Activated T-helper 1 cell treated with anti-CD3 and anti-CD28 coated beads, Interleukin-12 subunit alpha, Interleukin-12 subunit beta, Interleukin-2, Interleukin-4 antibody, amounts not matched to agents 30 ng/mL and 10 ng/mL and 1 ng/mL, durations not matched to agents 14 hours and 24 hours and 36 hours (primary cell): Measurements from ENCODE around the gene CD82. TPM values are rescaled to one million over a fixed set of nuclear protein-coding genes. Genes with fewer than 3 reads are reported as not detected.

Source experiments
- DNase-seq: peaks from one replicate; pipeline ENCODE4 v3.0.0; 2021; ENCODE audit warnings: low spot score
- H3K27ac Mint-ChIP-seq: one replicate; pipeline ENCODE4 v1.8.0; 2021; ENCODE audit warnings: mild to moderate bottlenecking, mixed read lengths
- H3K27me3 Mint-ChIP-seq: one replicate; pipeline ENCODE4 v1.8.0; 2022; ENCODE audit warnings: mild to moderate bottlenecking, moderate library complexity, mixed read lengths; ENCODE audit not compliant: insufficient read depth
- H3K36me3 Mint-ChIP-seq: one replicate; pipeline ENCODE4 v1.8.0; 2021; ENCODE audit warnings: low read depth, mixed read lengths
- H3K4me1 Mint-ChIP-seq: one replicate; pipeline ENCODE4 v1.8.0; 2021; ENCODE audit warnings: low read depth, mixed read lengths
- H3K4me3 Mint-ChIP-seq: one replicate; pipeline ENCODE4 v1.8.0; 2021; ENCODE audit warnings: mild to moderate bottlenecking, moderate library complexity, mixed read lengths
- H3K9me3 Mint-ChIP-seq: one replicate; pipeline ENCODE4 v1.8.0; 2021; ENCODE audit warnings: mixed read lengths
- intact Hi-C: fragments of 100-400 bp; cut with micrococcal nuclease; formaldehyde crosslinking; loops from one replicate; pipeline ENCODE4 v1.15.1; 2024
- total RNA-seq: library from RNA; stranded (reverse); gene quantifications from 2 replicates; pipeline ENCODE4 v1.2.3, GENCODE V29; 2022

Gene CD82
- total RNA-seq, 1 donor from 2014 or later: 500 TPM

GRCh38 chr11:44605965-44606364, 40.5 kb downstream of the CD82 start:
- no peaks in the 10 kb centered on the region for H3K27me3 Mint-ChIP-seq
- intact Hi-C loops: no loop called here
- DNase-seq: no peak
- no peak overlapping the region for H3K27ac Mint-ChIP-seq
- H3K9me3 Mint-ChIP-seq: no peaks in the 10 kb centered on the region
- peaks cover 75% of the 10 kb centered on the region for H3K4me1 Mint-ChIP-seq
- no peak overlapping the region for H3K4me3 Mint-ChIP-seq
- H3K36me3 Mint-ChIP-seq: peaks cover 88% of the 10 kb centered on the region

DNA sequence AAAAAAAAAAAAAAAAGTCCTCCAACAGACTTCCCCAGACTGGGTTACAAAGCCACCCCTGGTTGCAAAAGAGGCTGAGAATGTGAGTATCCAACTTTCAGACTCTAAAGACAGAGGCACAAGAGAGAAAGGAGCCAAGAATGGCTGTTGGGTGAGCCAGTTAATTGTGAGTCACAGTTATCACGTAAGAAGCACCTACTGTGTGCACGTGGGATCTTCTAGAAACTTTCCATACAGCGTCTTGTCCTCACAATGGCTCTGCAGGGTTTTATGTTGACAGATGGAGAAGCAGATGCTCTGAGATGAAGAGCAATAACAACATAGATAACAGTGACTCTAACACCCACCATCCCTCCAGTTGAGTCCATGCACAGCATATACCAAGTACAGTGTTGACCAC, 41.0 kb downstream of the CD82 start:
- H3K27ac Mint-ChIP-seq: peak overlapping the region; percentile 23
- no peaks in the 10 kb centered on the region for H3K9me3 Mint-ChIP-seq
- no peak for DNase-seq
- intact Hi-C loops: no loop called here
- H3K4me3 Mint-ChIP-seq: no peak overlapping the region
- H3K27me3 Mint-ChIP-seq: no peaks in the 10 kb centered on the region
- peaks cover 83% of the 10 kb centered on the region for H3K36me3 Mint-ChIP-seq
- H3K4me1 Mint-ChIP-seq: peaks cover 75% of the 10 kb centered on the region

DNA sequence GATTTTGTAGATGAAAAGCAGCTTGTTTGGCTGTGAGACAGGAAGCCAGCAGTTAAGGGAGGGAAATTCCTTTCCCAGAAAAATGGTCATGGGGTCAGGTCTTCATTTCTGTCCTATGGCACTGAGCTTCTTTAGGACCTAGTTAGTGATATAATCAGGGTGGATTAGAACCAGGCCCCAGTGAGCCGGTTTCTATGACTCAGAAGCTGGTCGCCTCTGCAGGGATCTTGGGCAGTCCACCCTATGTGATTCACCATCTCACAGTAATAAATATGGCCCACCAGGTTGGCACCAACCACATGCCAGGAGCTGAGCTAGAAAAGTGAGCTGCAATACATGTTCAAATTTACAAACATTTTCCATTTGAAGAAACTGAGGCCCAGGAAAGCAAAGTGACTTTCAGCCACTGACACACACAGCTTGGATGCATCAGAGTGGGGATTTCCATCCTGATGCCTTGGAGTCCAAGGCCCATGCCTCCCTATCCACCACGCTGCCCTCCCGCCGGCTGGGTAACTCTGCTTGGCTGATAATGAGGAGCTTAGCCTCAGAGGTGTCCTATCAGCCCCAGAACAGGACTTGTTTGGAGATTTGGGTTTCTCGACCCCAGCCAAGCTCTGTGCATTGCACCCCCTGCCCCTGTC, 42.0 kb downstream of the CD82 start:
- H3K4me3 Mint-ChIP-seq: no peak overlapping the region
- H3K4me1 Mint-ChIP-seq: peaks cover 75% of the 10 kb centered on the region
- intact Hi-C loops: no loop called here
- H3K27me3 Mint-ChIP-seq: no peaks in the 10 kb centered on the region
- DNase-seq: no peak
- peak overlapping the region; percentile 76 for H3K27ac Mint-ChIP-seq
- no peaks in the 10 kb centered on the region for H3K9me3 Mint-ChIP-seq
- peaks cover 78% of the 10 kb centered on the region for H3K36me3 Mint-ChIP-seq

GRCh38 chr11:44607987-44608386, 42.5 kb downstream of the CD82 start:
- no peaks in the 10 kb centered on the region for H3K27me3 Mint-ChIP-seq

GRCh38 chr11:44608651-44608990, 43.2 kb downstream of the CD82 start:
- H3K4me3 Mint-ChIP-seq: peak overlapping the region; percentile 45
- peaks cover 76% of the 10 kb centered on the region for H3K36me3 Mint-ChIP-seq
- intact Hi-C loops: no loop called here
- H3K9me3 Mint-ChIP-seq: no peaks in the 10 kb centered on the region
- H3K27ac Mint-ChIP-seq: peak overlapping the region; percentile 76
- no peak for DNase-seq
- H3K27me3 Mint-ChIP-seq: no peaks in the 10 kb centered on the region
- H3K4me1 Mint-ChIP-seq: peaks cover 78% of the 10 kb centered on the region

More at GRCh38 chr11:44607987-44608386, 42.5 kb downstream of the CD82 start:
- no peak overlapping the region for H3K4me3 Mint-ChIP-seq
- intact Hi-C loops: no loop called here
- no peaks in the 10 kb centered on the region for H3K9me3 Mint-ChIP-seq
- peak overlapping the region; percentile 76 for H3K27ac Mint-ChIP-seq
- H3K4me1 Mint-ChIP-seq: peaks cover 74% of the 10 kb centered on the region
- peaks cover 76% of the 10 kb centered on the region for H3K36me3 Mint-ChIP-seq
- no peak for DNase-seq

DNA sequence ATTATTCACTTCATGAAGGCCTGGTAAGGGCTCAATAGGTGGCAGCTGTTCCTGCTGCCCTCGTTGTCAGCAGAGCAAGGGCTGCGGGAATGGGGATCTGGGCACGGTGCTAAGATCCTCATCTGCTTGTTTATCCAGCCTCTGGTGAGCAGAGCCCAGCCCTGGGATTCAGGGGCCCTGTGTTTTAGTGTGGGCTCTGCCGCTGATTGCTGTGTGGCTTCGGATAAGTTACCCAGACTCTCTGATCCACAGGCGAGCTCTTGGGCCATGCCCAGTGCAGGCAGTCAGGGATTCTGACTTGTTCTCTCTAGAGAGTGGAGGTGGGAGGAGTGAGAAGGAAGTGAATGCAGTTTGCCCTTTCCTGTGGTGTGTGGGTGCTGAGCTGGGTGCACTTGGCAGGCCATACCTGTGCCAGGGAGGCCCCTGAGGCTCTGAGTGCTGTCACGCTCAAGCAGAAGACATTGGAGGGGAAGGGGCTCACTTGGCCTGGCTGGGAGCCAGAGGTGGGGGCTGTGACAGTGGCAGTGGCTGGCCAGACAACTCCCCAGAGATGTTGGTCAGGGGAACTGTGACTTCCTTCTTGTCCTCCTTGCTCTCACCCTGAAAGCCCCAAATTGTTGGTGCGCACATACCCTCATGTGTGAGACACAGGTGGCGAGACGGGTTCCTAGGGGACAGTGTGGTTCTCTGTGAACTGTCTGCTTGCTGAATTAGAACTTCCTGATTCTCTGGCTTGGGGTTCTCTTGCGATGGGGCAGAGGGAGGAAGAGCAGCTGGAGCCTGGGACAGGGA, 43.7 kb downstream of the CD82 start:
- Mint-ChIP-seq H3K27ac (peak overlapping the region; percentile 71), H3K4me1 (peaks cover 76% of the 10 kb centered on the region), H3K27me3 (no peaks in the 10 kb centered on the region), H3K36me3 (peaks cover 71% of the 10 kb centered on the region), H3K4me3 (peak overlapping the region; percentile 39), H3K9me3 (no peaks in the 10 kb centered on the region)
- intact Hi-C loops: no loop called here
- DNase-seq: no peak

DNA sequence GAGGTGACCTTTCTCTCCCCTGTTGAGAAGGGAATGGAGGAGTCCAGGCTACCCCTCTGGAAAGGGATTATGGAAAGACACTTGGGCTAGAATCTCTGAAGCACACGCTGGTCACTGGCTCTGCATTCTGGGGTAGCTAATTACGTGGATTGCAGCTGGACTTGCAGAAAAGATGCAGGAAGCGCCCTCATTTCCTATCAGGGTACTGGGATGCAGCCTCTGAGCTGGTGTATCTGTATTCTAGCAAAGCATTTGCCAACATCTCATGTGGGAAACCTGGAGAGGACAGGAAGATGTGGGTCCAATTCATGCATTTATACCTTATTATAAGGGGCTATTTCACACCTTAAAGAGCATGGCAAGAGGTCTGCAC, 44.3 kb downstream of the CD82 start:
- peak overlapping the region; percentile 31 for H3K4me3 Mint-ChIP-seq
- no peak for DNase-seq
- intact Hi-C loops: no loop called here
- peaks cover 70% of the 10 kb centered on the region for H3K36me3 Mint-ChIP-seq
- H3K27me3 Mint-ChIP-seq: no peaks in the 10 kb centered on the region
- peaks cover 77% of the 10 kb centered on the region for H3K4me1 Mint-ChIP-seq
- no peaks in the 10 kb centered on the region for H3K9me3 Mint-ChIP-seq
- H3K27ac Mint-ChIP-seq: peak overlapping the region; percentile 89

DNA sequence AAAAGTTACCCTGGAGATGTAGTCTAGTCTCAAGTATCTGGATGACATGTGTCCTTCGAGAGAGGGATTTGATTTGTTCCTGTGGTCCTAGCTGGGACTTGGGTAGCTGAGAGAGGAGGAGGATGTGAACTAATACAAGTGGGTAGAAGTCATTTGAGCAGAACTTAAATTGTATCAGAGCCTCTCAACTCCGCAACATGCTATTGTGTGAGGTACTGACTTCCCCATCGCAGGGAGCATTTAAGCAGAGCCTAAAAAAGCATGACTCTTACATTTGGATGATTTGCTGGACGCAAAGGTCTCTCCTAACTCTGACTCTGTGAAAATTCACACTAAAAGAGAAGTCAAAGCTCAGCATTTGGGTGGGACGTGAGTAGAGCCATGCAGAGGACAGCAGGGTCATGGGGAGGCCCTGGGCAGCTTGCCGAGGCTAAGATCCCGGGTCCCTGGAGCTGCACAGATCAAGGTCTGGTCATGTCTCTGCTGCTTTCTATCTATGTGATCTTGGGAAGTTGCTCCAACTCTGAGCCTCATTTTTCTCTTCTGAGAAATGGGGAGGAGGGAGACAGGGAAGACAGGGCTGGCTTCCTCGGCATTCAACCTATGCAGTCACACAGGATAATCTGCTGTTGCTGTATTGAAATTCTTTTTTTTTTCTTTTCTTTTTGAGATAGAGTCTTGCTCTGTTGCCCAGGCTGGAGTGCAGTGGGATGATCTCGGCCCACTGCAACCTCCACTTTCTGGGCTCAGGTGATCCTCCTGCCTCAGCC, 44.9 kb downstream of the CD82 start:
- H3K9me3 Mint-ChIP-seq: no peaks in the 10 kb centered on the region
- peaks cover 83% of the 10 kb centered on the region for H3K4me1 Mint-ChIP-seq
- no peak for DNase-seq
- H3K4me3 Mint-ChIP-seq: no peak overlapping the region
- H3K36me3 Mint-ChIP-seq: peaks cover 67% of the 10 kb centered on the region
- intact Hi-C loops: no loop called here
- peak overlapping the region; percentile 89 for H3K27ac Mint-ChIP-seq
- no peaks in the 10 kb centered on the region for H3K27me3 Mint-ChIP-seq

- DNase-seq: no peak
- Mint-ChIP-seq H3K4me3 (no peak overlapping the region), H3K4me1 (peaks cover 90% of the 10 kb centered on the region), H3K36me3 (peaks cover 66% of the 10 kb centered on the region), H3K9me3 (no peaks in the 10 kb centered on the region), H3K27ac (peak overlapping the region; percentile 82), H3K27me3 (no peaks in the 10 kb centered on the region)
- intact Hi-C loops: loop anchor here (1.0 kb wide), 2 partner anchors 10 to 37 kb away; no protein-coding TSS in a partner anchor
Measured at GRCh38 chr11:44611088-44611487, 45.6 kb downstream of the CD82 start.

DNA sequence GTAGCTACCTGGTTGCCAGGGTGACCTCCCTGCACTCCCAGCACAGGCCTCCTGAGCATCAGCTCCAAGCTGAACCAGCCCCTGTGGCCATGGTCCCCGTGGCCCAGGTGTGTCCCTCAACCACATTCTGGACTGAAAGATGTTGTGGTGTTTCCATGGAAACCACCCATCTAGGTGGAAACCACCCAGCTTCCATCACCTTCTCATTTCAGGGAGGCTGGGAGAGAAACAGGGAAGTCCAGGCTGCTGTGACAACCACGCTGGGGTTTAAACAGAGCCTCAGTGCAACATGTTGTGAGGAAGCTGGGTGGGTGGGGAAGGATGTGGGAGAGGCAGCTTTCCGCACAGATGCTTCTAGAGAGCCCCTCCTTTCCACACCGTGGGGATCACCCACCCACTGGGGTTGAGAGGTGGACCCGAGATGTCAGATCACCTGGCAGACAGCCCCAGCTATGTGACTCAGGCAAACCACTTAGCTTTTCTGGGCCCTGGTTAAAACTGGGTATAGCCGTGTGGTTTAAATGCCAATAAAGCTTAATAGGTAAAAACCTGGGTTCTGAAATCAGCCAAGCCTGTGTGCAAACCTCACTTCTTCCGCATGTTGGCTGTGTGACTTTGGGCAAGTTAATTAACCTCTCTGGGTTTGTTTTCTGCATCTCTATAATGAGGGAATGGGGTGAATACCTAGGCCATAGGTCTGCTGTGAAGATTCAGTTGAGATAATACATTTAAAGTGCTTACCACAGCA, 46.4 kb downstream of the CD82 start:
- H3K27me3 Mint-ChIP-seq: no peaks in the 10 kb centered on the region
- DNase-seq: peak; percentile 68
- peaks cover 92% of the 10 kb centered on the region for H3K4me1 Mint-ChIP-seq
- H3K9me3 Mint-ChIP-seq: no peaks in the 10 kb centered on the region
- peaks cover 67% of the 10 kb centered on the region for H3K36me3 Mint-ChIP-seq
- intact Hi-C loops: loop anchor here (1.0 kb wide), 4 partner anchors 11 to 43 kb away; no protein-coding TSS in a partner anchor
- H3K27ac Mint-ChIP-seq: peak overlapping the region; percentile 82
- H3K4me3 Mint-ChIP-seq: peak overlapping the region; percentile 15

GRCh38 chr11:44613153-44613552, 47.7 kb downstream of the CD82 start:
- Mint-ChIP-seq H3K27ac (peak overlapping the region; percentile 29), H3K9me3 (no peaks in the 10 kb centered on the region), H3K4me3 (no peak overlapping the region), H3K4me1 (peaks cover 80% of the 10 kb centered on the region), H3K27me3 (no peaks in the 10 kb centered on the region), H3K36me3 (peaks cover 60% of the 10 kb centered on the region)
- intact Hi-C loops: no loop called here
- no peak for DNase-seq

DNA sequence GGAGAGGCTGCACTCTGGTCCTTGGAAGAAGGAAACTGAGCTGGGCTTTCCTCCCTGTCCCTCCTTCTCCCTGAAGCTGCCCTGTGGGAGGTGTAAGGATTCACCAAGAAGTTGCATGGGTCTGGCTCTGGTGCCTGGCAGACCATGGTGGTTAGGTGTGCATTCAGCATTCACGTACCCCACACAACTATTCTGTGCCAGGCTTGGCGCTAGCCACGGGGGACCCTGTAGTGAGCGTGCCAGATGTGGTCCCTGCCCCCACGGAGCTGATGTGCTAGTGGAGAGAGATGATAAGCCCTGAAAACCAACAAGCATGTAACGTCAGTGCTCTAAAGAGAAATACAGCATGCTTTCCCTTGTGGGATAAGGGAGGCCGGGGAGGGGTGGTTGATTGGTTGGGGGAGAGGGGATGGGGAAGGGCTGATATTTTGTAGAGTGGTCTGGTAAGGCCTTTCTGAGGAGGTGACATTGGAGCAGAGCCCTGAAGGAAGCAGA, 48.9 kb downstream of the CD82 start:
- H3K9me3 Mint-ChIP-seq: no peaks in the 10 kb centered on the region
- H3K4me1 Mint-ChIP-seq: peaks cover 68% of the 10 kb centered on the region
- intact Hi-C loops: no loop called here
- H3K27ac Mint-ChIP-seq: peak overlapping the region; percentile 71
- no peak for DNase-seq
- H3K36me3 Mint-ChIP-seq: peaks cover 51% of the 10 kb centered on the region
- no peak overlapping the region for H3K4me3 Mint-ChIP-seq
- no peaks in the 10 kb centered on the region for H3K27me3 Mint-ChIP-seq
